Endothelial cell of hepatic sinusoid (primary cell): ENCODE results near the gene OR2F2.

Experiments used
- in situ Hi-C: cut with HindIII; loops from 2 replicates; pipeline ENCODE4 v1.10.0; 2017; ENCODE audit warnings: low sequenced_read_pairs

OR2F2 gene, protein sequence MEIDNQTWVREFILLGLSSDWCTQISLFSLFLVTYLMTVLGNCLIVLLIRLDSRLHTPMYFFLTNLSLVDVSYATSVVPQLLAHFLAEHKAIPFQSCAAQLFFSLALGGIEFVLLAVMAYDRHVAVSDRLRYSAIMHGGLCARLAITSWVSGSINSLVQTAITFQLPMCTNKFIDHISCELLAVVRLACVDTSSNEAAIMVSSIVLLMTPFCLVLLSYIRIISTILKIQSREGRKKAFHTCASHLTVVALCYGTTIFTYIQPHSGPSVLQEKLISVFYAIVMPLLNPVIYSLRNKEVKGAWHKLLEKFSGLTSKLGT

DNA sequence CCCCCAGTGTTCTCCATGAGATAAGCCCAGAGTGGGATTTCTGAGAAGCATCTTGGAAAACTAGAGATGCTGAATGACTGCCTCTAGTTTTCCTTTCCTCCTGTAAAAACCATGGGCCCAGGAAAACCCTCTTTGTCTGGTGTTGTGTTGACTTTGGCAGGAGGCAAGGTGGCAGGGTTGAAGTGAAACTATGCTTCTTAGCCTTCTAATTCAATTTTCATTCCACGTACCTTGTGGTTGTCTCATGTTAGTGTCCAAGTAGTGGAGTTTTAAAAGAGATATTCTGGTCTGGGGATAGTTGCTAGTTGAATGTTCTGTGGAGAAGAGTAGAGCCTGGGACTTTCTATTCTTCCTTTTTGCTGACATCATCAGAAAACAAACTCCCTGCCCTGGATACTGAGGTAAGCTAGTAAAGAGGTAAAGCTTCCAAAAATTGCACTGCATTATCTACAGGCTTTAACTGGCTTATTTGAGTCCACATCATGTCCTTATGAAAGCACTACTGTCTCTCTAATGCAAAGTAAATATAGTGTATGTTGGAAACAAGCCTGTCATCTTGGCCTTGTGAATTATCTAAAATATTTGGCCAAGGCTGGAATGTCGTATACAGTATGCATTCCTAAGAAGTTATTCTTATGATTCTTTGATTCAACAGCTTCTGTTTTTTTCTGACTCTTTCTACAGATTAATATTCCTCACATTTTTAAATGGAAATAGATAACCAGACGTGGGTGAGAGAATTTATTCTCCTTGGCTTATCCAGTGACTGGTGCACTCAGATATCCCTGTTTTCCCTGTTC is at the start of gene OR2F2:
OR2F2 (plus strand) TSS at position 708 of the 800 bp plus-strand sequence; CDS start at position 708, 0 bp downstream.
- in situ Hi-C loops, result no loop called here

DNA sequence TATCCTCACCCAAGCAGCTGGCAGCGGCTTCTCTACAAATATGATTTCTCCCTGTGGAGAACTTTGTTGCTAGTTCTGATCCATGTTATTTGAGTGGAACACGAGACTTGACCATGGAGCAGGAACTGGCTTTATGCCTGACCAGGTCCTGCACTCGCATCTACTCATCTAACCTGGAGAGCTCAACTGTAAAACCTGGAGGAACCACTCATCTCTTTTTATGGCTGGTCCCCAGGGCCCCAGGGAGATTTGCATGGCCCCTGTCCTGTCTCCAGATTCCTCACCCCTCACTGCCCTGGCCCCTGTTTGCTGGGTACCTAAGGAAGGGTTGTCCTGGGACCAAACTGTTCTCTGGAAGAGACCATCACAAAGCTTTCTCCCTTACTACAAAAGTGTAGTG is 49.1 kb upstream of the OR2F2 start:
- in situ Hi-C loops, result no loop called here

DNA sequence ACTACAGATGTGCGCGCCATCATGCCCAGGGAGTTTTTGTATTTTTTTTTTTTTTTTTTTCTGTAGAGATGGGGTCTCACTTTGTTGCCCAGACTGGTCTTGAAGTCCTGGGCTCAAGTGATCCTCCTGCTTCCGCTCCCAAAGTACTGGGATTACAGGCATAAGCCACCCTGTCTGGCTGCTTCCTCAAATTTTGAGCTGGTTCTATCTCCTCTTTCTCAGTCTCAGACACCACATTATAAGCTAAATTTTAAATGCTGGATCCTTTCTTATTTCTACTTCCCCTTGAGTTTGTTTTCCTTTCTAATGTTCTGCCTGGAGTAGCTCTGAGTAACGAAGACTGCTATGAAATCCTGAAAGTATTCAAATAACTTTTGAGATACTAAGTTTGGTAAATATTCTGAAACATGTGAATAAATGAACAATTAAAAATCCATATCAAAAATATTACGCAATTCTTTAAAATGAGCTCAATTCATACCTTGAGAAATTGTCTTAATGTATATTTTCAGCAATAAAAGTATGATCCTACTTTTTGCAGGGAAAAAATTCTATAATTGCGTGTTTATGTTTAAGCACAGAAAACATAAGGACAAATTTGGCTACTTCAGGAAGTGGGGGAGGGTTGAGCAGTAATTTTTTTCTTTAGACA is 48.1 kb upstream of the OR2F2 start:
- in situ Hi-C loops, result no loop called here

DNA sequence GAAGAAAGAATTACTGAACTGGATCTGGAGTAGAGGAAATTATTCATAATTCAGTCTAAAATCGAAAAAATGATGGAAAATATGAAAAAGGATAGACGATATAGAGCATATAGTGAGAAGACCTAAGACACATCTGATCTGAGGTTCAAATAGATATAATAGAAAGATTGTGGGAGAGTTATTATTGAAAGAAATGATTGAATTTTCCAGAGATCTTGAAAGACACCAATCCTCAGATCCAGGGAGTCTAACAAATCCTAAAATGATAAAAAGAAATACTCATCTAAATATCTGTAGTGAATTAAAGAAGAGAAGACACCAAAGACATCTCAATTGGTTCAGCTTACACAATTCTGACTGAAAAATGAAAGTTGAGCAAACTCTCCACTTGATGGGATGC is 46.0 kb upstream of the OR2F2 start:
- in situ Hi-C loops, result no loop called here

DNA sequence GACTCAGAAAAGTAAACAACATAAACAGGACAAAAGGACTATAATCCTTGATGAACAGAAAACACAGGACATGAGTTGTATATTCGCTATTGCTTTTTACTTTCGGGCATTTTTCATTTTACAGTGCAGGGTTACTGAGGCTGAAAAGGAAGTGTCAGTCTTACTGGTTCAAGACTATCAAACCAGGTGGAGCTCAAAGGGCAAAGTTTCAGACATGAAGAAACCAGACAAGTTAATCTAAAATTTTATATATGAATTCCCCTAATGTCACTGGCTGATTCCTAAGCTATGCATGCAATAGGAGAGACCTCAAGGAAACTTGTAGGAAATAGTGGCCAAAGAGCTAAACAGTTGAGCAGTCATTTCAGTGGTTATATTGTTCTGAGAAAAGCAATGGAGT is 44.5 kb upstream of the OR2F2 start:
- in situ Hi-C loops, result no loop called here

DNA sequence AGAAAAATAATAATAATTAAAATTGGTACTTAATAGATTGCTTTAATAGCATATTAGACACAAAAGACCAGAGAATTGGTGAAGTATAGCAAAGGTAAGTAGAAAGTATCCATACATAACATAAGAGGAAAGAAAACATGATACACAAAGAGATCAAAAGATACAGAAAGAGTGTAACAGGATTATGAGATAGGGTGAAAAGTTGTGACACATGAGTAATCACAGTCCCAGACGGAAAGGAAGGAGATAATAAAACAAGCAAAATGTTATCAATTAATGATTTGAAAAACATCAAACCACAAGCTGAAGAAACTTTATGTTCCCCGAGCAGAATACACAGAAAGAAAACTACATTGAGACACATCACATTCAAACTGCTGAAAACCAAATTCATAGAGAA is 43.6 kb upstream of the OR2F2 start:
- in situ Hi-C loops, result no loop called here

DNA sequence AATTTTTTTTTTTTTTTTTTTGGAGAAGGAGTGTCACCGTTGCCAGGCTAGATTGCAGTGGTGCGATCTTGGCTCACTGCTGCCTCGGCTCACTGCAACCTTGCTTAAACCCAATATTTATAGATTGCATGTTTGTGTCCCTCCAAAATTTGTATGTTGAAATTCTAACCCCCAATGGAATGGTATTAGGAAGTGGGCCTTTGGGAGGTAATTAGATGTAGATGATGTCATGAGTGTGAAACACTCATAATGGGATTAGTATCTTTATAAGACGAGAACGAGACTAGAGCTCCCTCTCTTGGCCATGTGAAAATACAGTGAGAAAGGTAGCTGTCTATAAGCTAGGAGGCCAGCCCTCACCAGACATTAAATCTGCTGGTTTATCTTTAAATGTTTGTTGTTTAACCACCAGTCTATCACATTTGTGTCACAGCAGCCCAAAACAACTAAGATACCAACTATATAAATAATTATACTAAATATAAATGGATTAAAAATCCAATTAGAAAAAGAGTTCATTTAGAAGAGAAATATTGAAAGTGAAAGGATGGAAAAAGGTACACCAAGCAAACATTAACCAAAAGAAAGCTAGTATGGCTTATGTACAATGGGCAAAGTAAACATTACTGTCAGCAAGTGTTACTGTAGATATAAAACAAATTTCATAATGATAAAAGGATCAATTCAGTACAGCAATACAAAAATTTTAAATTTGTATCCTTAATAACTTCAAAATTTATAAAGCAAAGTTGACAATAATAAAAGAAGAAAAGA is 42.3 kb upstream of the OR2F2 start:
- in situ Hi-C loops, result no loop called here

DNA sequence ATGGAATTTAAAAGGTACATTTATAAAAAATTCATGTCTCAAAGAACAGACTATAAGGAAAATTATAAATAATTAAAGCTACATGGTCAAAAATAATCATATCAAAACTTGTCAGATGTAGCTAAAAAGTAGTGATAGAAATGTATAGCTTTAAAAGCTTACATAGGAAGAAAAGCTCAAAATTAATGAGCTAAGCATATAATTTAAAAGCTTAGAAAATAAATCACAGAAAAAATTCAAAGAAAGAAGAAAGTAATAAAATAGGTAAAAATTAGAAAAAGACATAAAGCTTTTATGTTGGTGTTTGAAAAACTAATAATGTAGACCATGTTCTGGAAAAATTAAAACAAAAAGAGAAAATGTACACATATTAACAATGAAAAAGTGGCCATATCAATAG is 38.4 kb upstream of the OR2F2 start:
- in situ Hi-C loops, result no loop called here

DNA sequence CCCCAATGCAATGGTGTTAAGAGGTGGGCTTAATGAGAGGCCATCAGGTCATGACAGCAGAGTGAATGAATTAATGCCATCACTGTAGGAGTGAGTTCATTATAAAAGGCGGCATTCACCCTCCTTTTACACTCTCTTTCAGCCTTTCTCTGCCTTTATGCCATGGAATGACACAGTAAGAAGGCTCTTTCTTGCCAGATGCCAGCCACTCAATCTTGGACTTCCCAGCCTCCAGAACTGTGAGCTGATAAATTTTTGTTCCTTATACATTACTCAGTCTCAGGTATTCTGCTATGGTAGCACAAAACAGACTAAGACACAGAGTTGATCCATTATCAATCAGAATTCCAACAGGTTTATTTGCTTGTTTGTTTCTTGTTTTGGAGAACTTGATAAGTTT is 36.2 kb upstream of the OR2F2 start:
- in situ Hi-C loops, result no loop called here

DNA sequence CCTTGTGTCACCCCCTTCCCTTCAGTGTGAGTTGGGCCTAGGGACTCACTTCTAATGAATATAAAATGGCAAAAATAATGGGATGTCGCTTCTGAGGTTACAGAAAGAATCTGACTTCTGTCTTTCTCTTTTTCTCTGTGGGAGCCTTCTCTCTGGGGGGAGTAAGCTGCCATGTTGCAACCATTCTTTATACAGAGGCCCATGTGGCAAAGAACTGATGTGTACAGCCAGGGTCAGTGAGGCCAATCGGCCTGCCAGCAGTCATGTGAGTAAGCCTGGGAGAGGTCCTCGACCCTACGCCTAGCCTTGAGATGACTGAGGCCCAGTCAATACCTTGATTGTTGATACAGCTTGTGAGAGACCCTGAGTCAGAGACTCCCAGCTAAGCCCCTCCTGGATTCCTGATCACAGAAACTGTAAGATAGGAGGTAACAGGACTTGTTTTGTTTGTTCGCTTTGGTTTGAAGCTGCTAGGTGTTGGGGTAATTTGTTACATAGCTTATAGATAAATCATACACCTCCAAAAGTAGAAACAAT is 34.7 kb upstream of the OR2F2 start:
- in situ Hi-C loops, result no loop called here

DNA sequence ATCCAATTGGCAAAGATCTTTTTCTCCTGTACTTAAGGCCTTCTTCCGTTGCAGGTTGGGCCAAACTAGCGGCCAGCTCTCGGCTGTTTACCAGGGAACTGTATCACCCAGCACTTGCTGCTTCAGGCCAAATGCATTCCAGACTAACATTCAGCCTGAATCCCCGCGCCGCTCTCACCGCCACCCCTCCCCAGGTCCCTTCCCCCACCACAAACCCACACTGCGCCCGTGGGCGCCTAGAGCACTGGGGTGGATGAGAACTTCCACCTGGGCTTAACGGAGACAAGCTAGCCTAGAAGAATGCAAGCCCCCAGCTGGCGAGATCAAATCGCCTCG is 33.7 kb upstream of the OR2F2 start:
- in situ Hi-C loops, result no loop called here

DNA sequence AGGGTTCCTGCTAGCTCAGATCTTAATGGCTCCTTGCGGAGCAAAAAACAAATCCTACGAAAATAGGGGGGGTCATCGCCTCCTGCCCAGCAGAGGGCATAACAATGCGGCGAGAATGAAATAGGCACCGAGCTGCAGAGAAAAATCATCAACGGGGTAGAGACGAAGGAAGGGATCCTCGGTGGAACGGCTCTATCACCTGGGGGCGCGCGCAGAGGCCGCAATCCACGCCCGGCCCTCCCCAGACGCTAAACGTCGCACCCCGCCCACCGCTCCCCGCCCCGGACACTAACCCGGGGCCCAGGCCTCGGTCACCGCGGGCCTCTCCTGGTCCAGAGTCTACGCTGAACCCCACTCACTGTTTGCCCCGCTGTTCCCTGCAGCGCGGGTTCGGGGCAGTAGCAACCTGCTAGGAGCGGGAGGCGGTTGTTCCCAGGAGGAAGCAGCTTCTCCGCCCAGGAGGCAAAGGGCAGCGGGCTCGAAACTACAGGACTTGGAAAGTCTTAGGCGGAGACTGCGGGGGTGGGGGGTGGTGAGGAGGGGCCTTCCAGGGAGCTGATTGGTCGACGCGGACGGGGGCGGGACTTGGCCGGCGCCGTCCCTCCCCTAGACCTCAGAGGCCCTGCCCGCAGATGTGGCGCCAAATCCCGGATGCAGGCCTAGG is 33.2 kb upstream of the OR2F2 start, which contains the start of gene TCAF1:
TCAF1 (minus strand) TSS at position 509 of the 664 bp plus-strand sequence. CDS start 25,568 bp downstream, outside the sequence.
- in situ Hi-C loops, result no loop called here

DNA sequence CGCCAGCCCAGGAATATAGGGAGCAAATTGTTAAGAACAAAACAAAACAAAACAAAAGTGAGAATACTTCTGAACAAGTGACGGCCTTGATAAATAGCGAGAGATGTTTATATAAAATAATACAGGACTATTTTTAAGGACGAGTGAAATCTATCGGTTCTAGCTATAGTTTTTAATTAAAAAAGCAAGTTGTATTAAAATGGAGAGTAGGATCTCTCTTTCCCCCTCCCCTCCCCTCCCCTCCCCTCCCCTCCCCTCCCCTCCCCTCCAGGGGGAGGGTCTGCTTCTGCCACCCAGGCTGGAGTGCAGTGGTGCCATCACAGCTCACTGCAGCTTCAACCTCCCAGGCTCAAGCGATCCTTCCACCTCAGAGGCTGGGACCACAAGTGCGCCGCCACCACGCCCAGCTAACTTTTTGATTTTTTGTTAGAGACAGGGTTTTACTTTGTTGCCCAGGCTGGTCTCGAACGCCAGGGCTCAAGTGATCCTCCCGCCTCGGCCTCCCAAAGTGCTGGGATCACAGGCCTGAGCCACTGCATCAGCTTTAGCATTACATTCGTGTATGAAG is 32.6 kb upstream of the OR2F2 start:
- in situ Hi-C loops, result no loop called here

DNA sequence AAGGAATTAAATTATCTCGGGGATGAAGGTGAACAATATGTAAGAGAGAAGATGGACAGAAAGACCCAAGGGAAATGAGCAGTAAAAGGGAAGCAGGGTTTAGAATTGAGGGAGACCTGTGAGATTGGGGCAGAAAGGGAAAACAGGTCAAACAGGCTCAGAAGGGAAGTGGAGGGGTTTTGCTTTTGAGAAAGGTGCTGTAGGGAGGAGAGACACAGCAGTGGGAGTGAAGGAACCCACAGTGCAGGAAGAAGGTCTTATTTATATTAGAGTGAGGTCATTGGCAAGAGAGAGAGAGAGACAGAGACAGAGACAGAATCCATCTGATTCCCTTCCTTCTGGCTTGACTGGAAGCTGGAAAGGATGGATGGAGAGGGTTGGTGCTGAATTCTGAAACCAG is 29.5 kb upstream of the OR2F2 start:
- in situ Hi-C loops, result no loop called here

DNA sequence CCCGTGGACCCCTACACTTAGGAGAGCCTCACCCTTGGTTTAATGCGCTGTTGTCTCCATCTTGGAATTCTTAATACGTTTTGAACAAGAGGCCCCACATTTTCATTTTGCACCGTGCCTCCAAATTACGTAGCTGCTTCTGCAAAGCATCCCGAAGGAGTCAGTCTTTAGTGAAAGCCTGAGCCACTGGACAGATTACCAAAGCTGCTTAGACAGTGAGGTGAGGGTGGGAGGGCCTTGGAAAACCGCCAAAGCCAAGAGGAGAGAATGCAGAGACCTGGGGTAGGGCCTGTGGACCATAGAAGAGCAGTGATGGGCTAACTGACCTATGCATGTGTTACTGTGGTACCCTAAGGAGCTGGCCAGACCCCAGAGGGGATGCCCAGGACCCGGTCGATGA is 28.9 kb upstream of the OR2F2 start:
- in situ Hi-C loops, result no loop called here

DNA sequence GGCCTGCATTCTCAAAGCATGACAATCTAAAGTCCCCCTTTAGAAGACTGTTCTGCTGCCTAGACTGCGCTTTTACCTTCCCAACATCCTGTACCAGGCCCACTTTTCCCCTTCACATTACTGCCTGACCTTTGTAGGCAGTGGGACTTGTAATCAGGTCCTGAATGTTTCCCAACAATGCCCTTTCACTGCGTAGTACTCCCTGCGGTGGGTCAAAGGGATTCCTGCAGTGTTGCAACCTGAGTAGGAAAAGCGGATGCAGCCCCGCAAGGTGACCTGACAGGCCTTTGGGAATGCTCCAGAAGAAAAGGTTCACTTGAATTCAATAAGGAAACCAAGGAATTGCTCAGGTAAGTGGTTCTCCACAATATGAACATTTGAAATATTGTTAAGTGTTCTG is 28.1 kb upstream of the OR2F2 start:
- in situ Hi-C loops, result no loop called here

DNA sequence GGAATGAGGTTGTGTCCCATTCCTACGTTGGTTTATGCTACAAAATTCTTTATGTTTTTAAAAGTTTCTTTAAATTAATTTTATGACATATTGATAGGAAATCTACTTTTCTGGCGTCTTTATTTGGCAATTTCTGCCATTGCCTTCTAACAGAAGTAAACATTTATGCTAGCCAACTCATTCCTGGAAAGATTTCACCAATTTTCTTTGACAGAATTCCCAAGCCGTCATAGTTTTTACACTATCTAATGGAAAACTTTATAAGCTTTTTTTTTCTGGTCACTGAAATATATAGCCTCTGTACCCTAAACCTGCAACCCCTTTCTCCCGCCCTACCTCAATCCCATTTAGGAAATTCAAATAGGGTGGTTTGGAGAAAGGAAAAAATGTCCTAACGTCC is 26.9 kb upstream of the OR2F2 start:
- in situ Hi-C loops, result no loop called here

DNA sequence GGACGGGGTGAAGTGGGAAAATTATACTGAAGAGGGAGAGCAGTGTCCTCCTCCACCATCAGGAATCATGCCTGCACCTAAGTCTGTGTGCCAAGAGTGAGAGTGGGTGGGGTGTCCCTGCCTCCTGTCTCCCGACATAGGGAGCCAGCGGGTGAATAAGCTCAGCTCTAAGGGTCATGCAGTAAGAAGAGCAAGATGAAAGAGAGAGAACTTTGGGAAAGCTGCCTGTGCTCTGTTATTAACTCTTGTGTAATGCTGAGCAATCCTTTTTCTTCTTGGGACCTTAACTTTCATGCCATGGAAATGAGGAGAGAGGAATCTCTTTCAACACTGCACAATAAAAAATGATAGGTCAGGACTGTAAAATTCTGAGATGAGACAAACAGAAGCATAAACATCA is 25.2 kb upstream of the OR2F2 start:
- in situ Hi-C loops, result no loop called here

DNA sequence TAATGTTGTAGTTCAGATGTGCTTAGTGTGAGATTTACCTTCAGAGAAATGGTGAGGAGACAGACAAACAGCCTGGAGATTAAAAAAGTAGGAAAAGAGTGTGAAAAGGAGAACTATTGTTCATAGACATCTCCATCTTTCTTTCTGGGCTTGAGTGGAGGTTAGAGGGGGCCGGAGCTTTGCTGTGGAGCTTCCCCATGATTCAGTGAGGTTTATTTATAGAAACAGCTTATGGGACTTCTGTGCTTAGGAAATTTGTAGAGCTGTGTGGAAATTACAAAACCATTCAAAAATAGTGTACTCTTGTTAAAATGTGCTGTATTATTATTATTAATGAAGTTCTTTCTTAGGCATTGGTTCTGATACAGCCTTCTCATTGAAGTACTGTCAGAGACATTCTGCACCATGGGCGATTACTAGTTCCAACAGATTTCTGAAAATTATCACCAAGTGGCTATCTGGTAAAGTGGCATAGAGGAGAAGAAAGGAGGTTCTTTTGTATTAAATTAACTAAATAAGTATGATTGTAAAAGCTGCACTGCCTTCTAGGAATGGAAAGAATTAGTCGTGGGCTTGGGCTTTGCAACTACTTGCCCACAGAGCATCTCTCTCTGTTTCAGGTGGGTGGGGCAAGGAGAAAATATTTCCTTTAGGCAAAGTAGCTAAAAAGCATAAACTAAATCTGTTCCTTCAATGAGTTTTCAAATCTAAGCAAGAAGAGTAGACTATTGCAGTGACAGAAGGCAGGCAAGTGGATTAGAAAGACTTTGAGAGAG is 24.4 kb upstream of the OR2F2 start:
- in situ Hi-C loops, result no loop called here
